ENCODE data around the gene NR2F6.

Gene NR2F6

DNA sequence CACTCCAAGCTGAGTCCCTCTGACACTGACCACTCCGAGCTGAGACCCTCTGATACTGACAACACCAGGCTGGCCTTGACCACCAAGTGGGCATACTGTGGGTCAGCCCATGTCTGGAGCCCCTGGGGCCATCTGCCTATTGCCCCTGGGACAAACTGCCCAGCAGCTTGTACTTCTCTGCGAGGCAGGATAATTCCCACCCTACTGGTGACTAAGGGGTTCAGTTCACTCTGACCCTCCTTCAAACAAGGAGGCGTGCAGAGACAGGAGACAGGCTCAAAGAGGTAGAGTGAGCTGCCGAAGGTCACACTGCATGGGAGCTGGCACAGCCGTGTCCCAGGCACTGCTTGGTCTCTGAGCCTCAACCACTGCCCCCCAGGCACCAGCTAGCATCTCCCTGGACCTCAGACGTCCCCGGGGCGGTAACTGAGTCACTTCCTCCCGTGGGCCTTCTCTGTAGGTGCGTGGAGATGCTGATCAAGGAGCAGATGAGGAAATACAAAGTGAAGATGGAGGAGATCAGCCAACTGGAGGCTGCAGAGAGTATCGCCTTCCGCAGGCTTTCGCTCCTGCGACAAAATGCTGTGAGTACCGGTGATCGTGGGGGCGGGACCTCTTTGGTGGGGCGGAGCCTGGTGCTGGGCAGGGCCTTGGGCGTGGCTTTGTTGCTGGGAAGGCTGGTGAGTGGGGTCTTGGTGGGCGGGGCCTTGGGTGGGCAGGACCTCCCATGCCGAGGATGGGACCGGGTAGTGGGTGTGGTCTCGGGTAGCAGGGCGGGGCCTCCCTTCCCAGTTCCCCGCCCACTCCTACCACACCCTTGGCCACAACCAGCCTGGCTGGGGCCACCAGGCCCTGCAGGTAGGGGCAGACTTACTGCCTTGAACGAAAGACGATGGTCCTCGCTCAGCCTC, 36.3 kb downstream of the NR2F6 start:
- Histone ChIP-seq H3K36me3 (ENCODE audit: insufficient read depth, low read length) (peaks cover 34% of the 10 kb centered on the region; the same call in 1 of the 2 replicates), H3K9me3 (ENCODE audit: insufficient read depth, low read depth, low read length) (no peaks in the 10 kb centered on the region), H3K79me2 (ENCODE audit: insufficient read depth, low read length) (no peaks in the 10 kb centered on the region), H3K4me1 (ENCODE audit: insufficient read depth, low read length, poor library complexity, severe bottlenecking) (peaks cover 2% of the 10 kb centered on the region), H3K27me3 (ENCODE audit: insufficient read depth, low read length, poor library complexity, severe bottlenecking) (no peaks in the 10 kb centered on the region), H3K9me2 (replicated peaks; ENCODE audit: low read depth, low read length) (no peaks in the 10 kb centered on the region), H2AFZ (ENCODE audit: low read length) (no peak overlapping the region), H4K20me1 (ENCODE audit: insufficient read depth, low read length, poor library complexity, severe bottlenecking) (no peaks in the 10 kb centered on the region), H3K9ac (ENCODE audit: low read depth, low read length, poor library complexity, severe bottlenecking) (no peak overlapping the region), H3K4me2 (ENCODE audit: low read depth, low read length, poor library complexity, severe bottlenecking) (no peak overlapping the region), H3K4me3 (ENCODE audit: low read length, poor library complexity, severe bottlenecking) (no peak overlapping the region), H3F3A (ENCODE audit: low read depth) (no peaks in the 10 kb centered on the region)
- no peak for TF ChIP-seq EZH2phosphoT487 (IDR thresholded peaks at IDR 0.05; ENCODE audit: borderline replicate concordance)
- TF ChIP-seq, protein P1, sequence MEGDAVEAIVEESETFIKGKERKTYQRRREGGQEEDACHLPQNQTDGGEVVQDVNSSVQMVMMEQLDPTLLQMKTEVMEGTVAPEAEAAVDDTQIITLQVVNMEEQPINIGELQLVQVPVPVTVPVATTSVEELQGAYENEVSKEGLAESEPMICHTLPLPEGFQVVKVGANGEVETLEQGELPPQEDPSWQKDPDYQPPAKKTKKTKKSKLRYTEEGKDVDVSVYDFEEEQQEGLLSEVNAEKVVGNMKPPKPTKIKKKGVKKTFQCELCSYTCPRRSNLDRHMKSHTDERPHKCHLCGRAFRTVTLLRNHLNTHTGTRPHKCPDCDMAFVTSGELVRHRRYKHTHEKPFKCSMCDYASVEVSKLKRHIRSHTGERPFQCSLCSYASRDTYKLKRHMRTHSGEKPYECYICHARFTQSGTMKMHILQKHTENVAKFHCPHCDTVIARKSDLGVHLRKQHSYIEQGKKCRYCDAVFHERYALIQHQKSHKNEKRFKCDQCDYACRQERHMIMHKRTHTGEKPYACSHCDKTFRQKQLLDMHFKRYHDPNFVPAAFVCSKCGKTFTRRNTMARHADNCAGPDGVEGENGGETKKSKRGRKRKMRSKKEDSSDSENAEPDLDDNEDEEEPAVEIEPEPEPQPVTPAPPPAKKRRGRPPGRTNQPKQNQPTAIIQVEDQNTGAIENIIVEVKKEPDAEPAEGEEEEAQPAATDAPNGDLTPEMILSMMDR (conservative IDR thresholded peaks at IDR 0.05; ENCODE audit: low read length): no peak

- peaks cover 43% of the 10 kb centered on the region; the same call in 1 of the 2 replicates for H3K36me3 ChIP-seq (ENCODE audit: insufficient read depth, low read length)
These were observed 38.8 kb downstream of the NR2F6 start for GRCh38 chr19:17206736-17207581.

More at GRCh38 chr19:17206736-17207581, 38.8 kb downstream of the NR2F6 start:
- Histone ChIP-seq H3K4me2 (ENCODE audit: low read depth, low read length, poor library complexity, severe bottlenecking) (no peak overlapping the region), H3K9ac (ENCODE audit: low read depth, low read length, poor library complexity, severe bottlenecking) (no peak overlapping the region), H3K27me3 (ENCODE audit: insufficient read depth, low read length, poor library complexity, severe bottlenecking) (no peaks in the 10 kb centered on the region), H4K20me1 (ENCODE audit: insufficient read depth, low read length, poor library complexity, severe bottlenecking) (no peaks in the 10 kb centered on the region), H3K4me1 (ENCODE audit: insufficient read depth, low read length, poor library complexity, severe bottlenecking) (no peaks in the 10 kb centered on the region), H3K4me3 (ENCODE audit: low read length, poor library complexity, severe bottlenecking) (no peak overlapping the region), H3K9me3 (ENCODE audit: insufficient read depth, low read depth, low read length) (no peaks in the 10 kb centered on the region), H3K79me2 (ENCODE audit: insufficient read depth, low read length) (no peaks in the 10 kb centered on the region), H3K9me2 (replicated peaks; ENCODE audit: low read depth, low read length) (no peaks in the 10 kb centered on the region), H2AFZ (ENCODE audit: low read length) (no peak overlapping the region), H3F3A (ENCODE audit: low read depth) (no peaks in the 10 kb centered on the region)
- TF ChIP-seq, protein P1 (conservative IDR thresholded peaks at IDR 0.05; ENCODE audit: low read length): no peak
- no peak for TF ChIP-seq EZH2phosphoT487 (IDR thresholded peaks at IDR 0.05; ENCODE audit: borderline replicate concordance)
